GM19324 (cell line): ENCODE measurements around the gene PARD3.
A peak's percentile ranks its signal among the peaks of the same experiment; 100 is the strongest.

ENCODE experiments used
- ATAC-seq: cut with Tn5 transposase; IDR thresholded peaks from one replicate; pipeline ENCODE4 v1.9.1; 2021; ENCODE audit warnings: mild to moderate bottlenecking, moderate library complexity; ENCODE audit not compliant: unreplicated experiment, low FRiP score

Gene PARD3

DNA sequence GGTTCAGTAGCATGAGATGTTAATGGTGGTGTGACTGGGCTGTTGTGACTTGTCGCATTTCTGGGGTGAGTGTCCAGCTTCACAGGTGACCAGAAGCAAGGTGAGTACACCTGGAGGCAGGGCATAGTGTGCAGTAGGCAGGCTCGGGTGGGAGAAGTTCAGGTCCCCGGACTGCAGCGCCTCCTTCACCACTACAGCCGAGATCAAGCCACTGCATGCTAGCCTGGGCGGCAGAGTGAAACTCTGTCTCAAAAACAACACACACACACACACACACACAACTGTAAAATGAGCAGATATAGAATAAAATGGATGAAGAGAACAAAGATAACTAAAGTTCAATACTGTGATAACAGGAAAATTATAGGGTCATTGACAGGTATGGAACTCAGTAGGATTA is 11.1 kb upstream of the PARD3 start:
- ATAC-seq = no peak

GRCh38 chr10:34825414-34825813 is 10.3 kb upstream of the PARD3 start:
- ATAC-seq = no peak

DNA sequence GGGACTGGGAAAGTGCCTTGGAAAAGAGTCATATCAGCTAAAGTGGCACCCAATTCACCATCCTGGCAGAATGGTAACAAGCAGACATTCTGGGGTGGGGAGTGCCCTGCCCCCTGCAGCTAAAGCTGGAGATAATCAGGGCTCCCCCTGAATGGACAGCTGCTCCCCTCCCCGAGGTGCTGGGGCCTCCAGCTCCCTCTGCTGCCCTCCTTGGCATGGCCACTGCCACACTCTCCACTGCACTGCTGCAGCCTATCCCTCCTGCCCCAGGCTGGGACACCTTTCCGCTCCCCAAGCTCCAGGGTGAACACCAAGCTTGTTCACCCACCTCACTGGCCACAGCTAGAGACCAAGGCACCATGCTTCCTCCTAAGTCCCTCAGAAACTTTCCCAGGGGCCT is 9.8 kb upstream of the PARD3 start:
- no peak for ATAC-seq

DNA sequence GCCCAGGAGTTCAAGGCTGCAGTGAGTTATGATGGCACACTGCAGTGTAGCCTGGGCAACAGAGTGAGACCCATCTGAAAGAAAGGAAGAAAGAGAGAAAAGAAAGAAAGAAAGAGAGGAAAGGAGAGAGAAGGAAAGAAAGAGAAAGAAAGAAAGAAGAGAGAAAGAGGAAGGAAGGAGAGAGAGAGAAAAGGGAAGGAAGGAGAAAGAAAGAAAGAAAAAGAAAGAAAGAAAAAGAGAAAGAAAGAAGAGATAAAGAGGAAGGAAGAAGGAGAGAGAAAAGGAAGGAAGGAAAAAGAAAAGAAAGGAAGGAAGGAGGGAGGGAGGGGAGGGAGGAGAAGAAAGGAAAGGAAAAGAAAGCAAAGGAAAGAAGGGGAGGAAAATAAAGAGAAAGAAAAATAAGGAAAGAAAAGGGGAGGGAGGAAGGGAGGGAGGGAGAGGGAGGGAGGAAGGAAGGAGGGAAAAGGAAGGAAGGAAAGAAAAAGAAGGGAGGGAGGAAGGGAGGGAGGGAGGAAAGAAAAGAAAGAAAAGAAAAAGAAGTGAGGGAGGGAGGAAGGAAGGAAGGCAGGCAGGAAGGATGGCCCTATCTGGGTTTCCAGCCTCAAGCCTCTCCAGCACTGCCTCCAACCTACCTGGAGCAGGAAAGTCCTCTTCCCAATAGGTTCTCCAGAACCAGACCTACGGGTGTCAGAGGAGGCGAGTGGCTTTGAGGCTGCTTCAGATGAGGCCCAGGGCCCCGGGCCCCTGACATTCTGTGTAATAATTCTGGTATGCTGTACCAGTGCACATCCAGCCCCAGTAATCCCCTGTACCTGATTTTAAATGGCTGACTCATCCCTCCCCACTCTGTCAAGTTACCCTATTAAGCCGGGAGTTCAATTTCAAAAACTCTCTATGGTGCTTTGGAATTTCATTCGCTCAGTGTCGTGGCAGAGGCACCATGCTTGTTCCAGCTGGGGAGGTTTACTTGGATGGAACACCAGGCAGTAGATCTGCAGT is 6.8 kb upstream of the PARD3 start:
- ATAC-seq = no peak

DNA sequence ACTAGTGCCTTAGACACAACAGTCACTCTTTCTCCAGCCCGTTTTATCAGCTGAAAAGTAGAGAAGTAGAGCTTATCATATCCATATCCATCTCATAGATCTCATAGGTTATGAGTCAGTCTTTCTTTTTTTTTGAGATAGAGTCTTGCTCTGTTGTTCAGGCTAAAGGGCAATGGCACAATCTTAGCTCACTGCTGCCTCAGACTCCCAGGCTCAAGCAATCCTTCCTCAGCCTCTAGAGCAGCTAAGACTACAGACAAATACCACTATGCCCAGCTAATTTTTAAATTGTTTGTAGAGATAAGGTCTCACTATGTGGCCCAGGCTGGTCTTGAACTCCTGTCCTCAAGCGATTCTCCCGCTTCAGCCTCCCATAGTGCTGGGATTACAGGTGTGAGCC is 2.5 kb upstream of the PARD3 start:
- ATAC-seq = no peak

- no peak for ATAC-seq
These were observed 2.0 kb upstream of the PARD3 start for GRCh38 chr10:34817054-34817453.

DNA sequence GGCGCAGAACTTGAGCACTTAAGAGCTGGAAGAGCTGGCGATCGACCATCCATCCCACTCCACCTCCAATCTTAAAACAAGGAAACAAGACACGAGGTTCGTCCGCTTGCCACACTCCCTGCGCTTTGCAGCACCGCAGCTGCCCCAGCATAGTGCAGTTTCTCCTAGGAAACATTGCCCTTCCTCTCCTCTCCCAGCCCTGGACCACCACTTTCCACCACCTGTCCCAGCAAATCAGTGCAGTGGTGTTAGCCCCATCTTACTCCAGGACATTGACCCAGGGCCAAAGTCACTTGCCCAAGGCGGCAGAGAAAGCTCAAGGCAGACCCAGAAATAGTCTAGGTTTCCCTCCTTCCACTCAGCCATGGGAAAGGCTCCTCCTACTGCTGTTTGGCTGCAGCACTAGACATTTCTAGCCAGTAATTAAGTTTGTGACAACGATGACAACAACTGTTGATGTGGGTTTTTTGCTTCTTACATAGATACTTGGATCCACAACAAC is 1.5 kb upstream of the PARD3 start:
- ATAC-seq = no peak

GRCh38 chr10:34816085-34816496 is 995 bp upstream of the PARD3 start:
- no peak for ATAC-seq

DNA sequence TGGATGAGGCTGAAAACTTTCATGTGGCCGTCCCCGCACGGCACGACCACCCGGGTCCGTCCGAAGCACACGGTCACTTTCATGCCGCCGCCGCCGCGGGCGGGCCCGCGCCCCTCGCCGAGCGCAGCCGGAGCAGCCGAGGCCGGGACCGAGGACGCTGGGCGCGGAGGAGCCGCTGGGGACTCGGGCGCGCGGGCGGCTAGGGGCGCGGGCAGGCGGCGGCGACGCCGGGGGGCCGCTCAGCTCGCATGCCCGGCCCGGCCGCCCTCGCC is 247 bp downstream of the PARD3 start:
- no peak for ATAC-seq

- peak; percentile 39 for ATAC-seq
These were observed 728 bp downstream of the PARD3 start for GRCh38 chr10:34814223-34814912.

DNA sequence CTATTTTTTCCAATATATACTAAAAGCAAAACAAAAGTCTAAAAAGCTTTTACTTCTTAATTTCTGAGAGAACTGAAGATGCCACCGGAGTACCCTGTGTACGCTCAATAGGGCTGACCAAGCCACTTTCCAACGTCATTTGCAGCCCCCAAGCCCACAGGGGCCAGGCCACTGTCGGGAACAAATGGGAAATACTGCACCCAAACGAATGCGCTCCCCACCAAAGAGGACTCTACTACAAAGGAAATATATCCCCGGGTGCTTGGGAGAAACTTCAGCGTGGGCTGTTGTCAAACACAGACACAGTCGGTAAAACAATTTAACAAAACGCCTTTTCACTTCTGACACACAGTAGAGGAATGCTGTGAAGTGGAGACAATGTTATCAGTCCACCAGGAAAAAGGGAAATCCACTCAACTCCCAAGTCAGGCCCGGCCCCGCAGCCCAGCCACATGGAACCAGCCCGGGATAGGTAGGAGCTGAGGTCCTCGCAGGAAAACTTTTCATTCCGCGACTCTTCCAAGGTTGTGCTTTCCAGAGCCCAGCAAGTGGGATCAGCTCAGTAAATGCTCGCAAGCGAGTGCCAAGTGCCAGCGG is 1.4 kb downstream of the PARD3 start:
- no peak for ATAC-seq

DNA sequence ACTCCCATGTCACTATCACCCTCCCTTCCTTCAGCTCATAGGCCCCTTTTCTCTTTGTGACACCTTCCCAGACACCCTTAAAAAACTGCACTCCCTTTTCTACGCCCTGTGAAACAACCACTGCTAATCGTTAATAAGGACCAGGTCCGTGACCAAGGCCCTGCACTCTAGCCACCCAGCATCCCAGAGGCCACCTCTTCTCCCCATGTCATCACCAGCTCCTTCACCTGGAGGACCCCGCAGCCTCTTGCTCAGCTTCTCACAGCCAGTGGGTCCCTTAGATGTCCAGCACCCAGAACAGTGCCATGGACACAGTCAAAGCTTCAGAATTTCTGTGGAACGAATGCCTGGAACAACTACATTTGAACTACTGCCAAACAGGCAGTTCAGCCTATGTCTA is 2.3 kb downstream of the PARD3 start:
- ATAC-seq = no peak

GRCh38 chr10:34811968-34812514 is 3.1 kb downstream of the PARD3 start:
- ATAC-seq = no peak

GRCh38 chr10:34811126-34811967 is 3.7 kb downstream of the PARD3 start:
- ATAC-seq = no peak

DNA sequence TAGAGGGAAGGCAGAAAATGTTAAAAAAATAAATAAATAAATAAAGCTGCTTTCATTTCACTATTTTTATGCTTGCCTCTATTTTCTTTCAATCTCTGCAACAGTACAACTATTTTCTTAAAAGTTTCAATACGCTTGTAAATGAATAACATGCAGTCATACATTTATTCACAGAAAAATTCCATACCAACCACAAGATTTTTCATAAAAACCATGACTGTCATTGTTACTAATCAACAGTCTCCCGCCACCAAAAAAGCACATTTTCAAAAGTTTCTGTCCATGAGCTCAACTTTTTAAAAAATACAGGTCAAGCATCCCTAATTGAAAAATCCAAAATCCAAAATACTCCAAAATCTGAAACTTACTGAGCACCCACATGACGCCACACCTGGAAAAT is 5.3 kb downstream of the PARD3 start:
- ATAC-seq = no peak

GRCh38 chr10:34808801-34809745 is 6.0 kb downstream of the PARD3 start:
- no peak for ATAC-seq

GRCh38 chr10:34808336-34808735 is 6.8 kb downstream of the PARD3 start:
- no peak for ATAC-seq

GRCh38 chr10:34804306-34804705 is 10.8 kb downstream of the PARD3 start:
- no peak for ATAC-seq

DNA sequence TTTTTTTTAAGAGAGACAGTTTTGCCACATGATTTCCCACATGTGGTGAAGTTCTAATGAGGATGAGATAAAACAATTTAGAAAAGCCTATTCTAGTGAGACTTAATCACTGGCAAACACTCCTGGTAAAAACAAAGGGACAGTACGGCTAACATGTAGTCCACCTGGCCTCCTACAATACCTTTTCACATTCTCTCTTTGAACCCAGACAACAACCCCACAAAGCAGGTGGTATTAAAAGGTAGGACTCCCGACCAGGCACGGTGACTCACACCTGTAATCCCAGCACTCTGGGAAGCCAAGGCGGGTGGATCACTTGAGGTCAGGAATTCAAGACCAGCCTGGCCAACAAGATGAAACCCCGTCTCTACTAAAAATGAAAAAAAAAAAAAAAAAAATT is 12.4 kb downstream of the PARD3 start:
- ATAC-seq = no peak
